PC-9 (cell line): ENCODE results near the gene NUMB. TPM values are rescaled to one million over a fixed set of nuclear protein-coding genes. Genes with fewer than 3 reads are reported as not detected.
A peak's percentile ranks its signal among the peaks of the same experiment; 100 is the strongest.

Source experiments
- BruUV-seq: library from RNA; stranded (reverse); fragments of 400-500 nt; replicated peaks from 2 replicates; lab custom pipeline; 2021; lab: Mats Ljungman, UMichigan
- CTCF ChIA-PET: fragments of 300-600 bp; sonication (Branson Sonifier 250); formaldehyde crosslinking; loops from one replicate; lab custom pipeline; 2022; ENCODE audit warnings: antibody characterized with exemption; lab: Charles Lee
- POLR2A ChIA-PET: fragments of 300-600 bp; sonication (Branson Sonifier 250); formaldehyde crosslinking; loops from one replicate; lab custom pipeline; 2022; ENCODE audit warnings: antibody characterized with exemption; ENCODE audit not compliant: unreplicated experiment; lab: Charles Lee
- DNase-seq, 2 experiments: peaks; one replicate each; pipeline versions ENCODE4 v3.0.0 to v3.0.0-alpha.2; 2015 to 2022; ENCODE audit warnings: mixed read lengths in 1 of 2
- H2AFZ ChIP-seq: fragments of 200-600 bp; sonication (generic); 2 replicates; pipeline ENCODE4 v1.8.1; 2017; ENCODE audit warnings: antibody characterized with exemption
- H3F3A ChIP-seq: fragments of 200-600 bp; sonication (generic); 2 replicates; pipeline ENCODE4 v1.8.1; 2017; ENCODE audit warnings: antibody characterized with exemption, mild to moderate bottlenecking, low read depth; ENCODE audit not compliant: insufficient read depth
- H3K27ac ChIP-seq: fragments of 200-600 bp; sonication (generic); 2 replicates; pipeline ENCODE4 v1.6.1; 2016; ENCODE audit warnings: mixed run types
- H3K27me3 ChIP-seq: fragments of 200-600 bp; sonication (generic); 2 replicates; pipeline ENCODE4 v1.6.1; 2016; ENCODE audit warnings: low read depth, mixed run types; ENCODE audit not compliant: insufficient read depth
- H3K36me3 ChIP-seq: fragments of 200-600 bp; sonication (generic); 2 replicates; pipeline ENCODE4 v1.6.1; 2016; ENCODE audit warnings: low read depth, mixed run types
- H3K4me1 ChIP-seq: fragments of 200-600 bp; sonication (generic); replicated peaks from 2 replicates; pipeline ENCODE4 v1.6.1; 2016; ENCODE audit warnings: mixed run types; ENCODE audit not compliant: insufficient read depth
- H3K4me2 ChIP-seq: fragments of 200-600 bp; sonication (generic); 2 replicates; pipeline ENCODE4 v1.6.1; 2017; ENCODE audit warnings: mixed run types
- H3K4me3 ChIP-seq: fragments of 200-600 bp; sonication (generic); 2 replicates; pipeline ENCODE4 v1.6.1; 2016; ENCODE audit warnings: mixed run types
- H3K79me2 ChIP-seq: fragments of 200-600 bp; sonication (generic); 2 replicates; pipeline ENCODE4 v1.6.1; 2017; ENCODE audit warnings: low read depth, mixed run types
- H3K9me2 ChIP-seq: fragments of 200-600 bp; sonication (generic); 2 replicates; pipeline ENCODE4 v1.8.1; 2017; ENCODE audit warnings: mild to moderate bottlenecking; ENCODE audit not compliant: insufficient read depth
- H3K9me3 ChIP-seq: fragments of 200-600 bp; sonication (generic); 2 replicates; pipeline ENCODE4 v1.8.1; 2016; ENCODE audit warnings: low read depth; ENCODE audit not compliant: insufficient read depth
- H4K20me1 ChIP-seq: fragments of 200-600 bp; sonication (generic); 2 replicates; pipeline ENCODE4 v1.8.1; 2017; ENCODE audit not compliant: insufficient read depth
- EZH2 ChIP-seq: fragments of 200-600 bp; sonication (generic); IDR thresholded peaks from 2 replicates; pipeline ENCODE4 v1.8.0; 2017; ENCODE audit warnings: antibody characterized with exemption, low read depth
- intact Hi-C: fragments of 100-400 bp; cut with micrococcal nuclease; formaldehyde crosslinking; loops from one replicate; pipeline ENCODE4 v1.10.0; 2022; ENCODE audit not compliant: unreplicated experiment
- total RNA-seq: library from RNA; stranded (reverse); gene quantifications from 2 replicates; pipeline ENCODE4 v1.2.3, GENCODE V29; 2021
- TF ChIP-seq, protein P1 (sequence below): fragments of 200-600 bp; sonication (generic); conservative IDR thresholded peaks from 2 replicates; pipeline ENCODE4 v1.6.1; 2017; ENCODE audit warnings: mixed run types, antibody characterized with exemption, mild to moderate bottlenecking, moderate library complexity

The NUMB gene
- total RNA-seq, 1 experiment from 2014 or later = 64.5 TPM

GRCh38 chr14:73491256-73492042, 33.1 kb upstream of the NUMB start:
- Histone ChIP-seq H4K20me1 (peaks cover 21% of the 10 kb centered on the region), H3K4me1 (peaks cover 23% of the 10 kb centered on the region), H3K79me2 (peaks cover 29% of the 10 kb centered on the region), H3K9me3 (no peaks in the 10 kb centered on the region), H3K27ac (peak overlapping the region; percentile 52; the same call in 1 of the 2 replicates), H3K27me3 (no peaks in the 10 kb centered on the region), H3K36me3 (peaks cover 7% of the 10 kb centered on the region; the same call in 1 of the 2 replicates), H3K4me2 (peak overlapping the region; percentile 98), H2AFZ (peak overlapping the region; percentile 92), H3K9me2 (no peaks in the 10 kb centered on the region), H3K4me3 (peak overlapping the region; percentile 76), H3F3A (peaks cover 10% of the 10 kb centered on the region)
- BruUV-seq = no TSS peak
- POLR2A ChIA-PET = interaction anchor here (0.6 to 0.8 kb wide), 3 partner anchors 9 to 140 kb away, joined by 3 to 10 read pairs (median 3); no protein-coding TSS in a partner anchor
- no peak for TF ChIP-seq EZH2
- TF ChIP-seq, protein P1, sequence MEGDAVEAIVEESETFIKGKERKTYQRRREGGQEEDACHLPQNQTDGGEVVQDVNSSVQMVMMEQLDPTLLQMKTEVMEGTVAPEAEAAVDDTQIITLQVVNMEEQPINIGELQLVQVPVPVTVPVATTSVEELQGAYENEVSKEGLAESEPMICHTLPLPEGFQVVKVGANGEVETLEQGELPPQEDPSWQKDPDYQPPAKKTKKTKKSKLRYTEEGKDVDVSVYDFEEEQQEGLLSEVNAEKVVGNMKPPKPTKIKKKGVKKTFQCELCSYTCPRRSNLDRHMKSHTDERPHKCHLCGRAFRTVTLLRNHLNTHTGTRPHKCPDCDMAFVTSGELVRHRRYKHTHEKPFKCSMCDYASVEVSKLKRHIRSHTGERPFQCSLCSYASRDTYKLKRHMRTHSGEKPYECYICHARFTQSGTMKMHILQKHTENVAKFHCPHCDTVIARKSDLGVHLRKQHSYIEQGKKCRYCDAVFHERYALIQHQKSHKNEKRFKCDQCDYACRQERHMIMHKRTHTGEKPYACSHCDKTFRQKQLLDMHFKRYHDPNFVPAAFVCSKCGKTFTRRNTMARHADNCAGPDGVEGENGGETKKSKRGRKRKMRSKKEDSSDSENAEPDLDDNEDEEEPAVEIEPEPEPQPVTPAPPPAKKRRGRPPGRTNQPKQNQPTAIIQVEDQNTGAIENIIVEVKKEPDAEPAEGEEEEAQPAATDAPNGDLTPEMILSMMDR = no peak
- intact Hi-C loops = no loop called here
- peak; percentile 75 to 79 for DNase-seq
- CTCF ChIA-PET = interaction anchor here (0.6 to 1.3 kb wide), 3 partner anchors 9 to 1768 kb away, joined by 3 to 5 read pairs (median 4); no protein-coding TSS in a partner anchor

- peaks cover 23% of the 10 kb centered on the region for H3K4me1 ChIP-seq
- ChIA-PET CTCF (no interaction called here), POLR2A (no interaction called here)
- no peak overlapping the region for H3K27ac ChIP-seq
- no peaks in the 10 kb centered on the region for H3K9me2 ChIP-seq
- peak in 1 of 2 experiments; percentile 40 for DNase-seq
- H4K20me1 ChIP-seq = peaks cover 21% of the 10 kb centered on the region
- peaks cover 10% of the 10 kb centered on the region for H3F3A ChIP-seq
- H3K4me3 ChIP-seq = no peak overlapping the region
- peak overlapping the region; percentile 24 for H3K4me2 ChIP-seq
- H3K36me3 ChIP-seq = peaks cover 7% of the 10 kb centered on the region; the same call in 1 of the 2 replicates
- intact Hi-C loops = no loop called here
- H3K9me3 ChIP-seq = no peaks in the 10 kb centered on the region
- no peak for TF ChIP-seq EZH2
- TF ChIP-seq, protein P1 = no peak
- no peak overlapping the region for H2AFZ ChIP-seq
- H3K79me2 ChIP-seq = peaks cover 29% of the 10 kb centered on the region
- no peaks in the 10 kb centered on the region for H3K27me3 ChIP-seq
- BruUV-seq = no TSS peak
These were observed 31.3 kb upstream of the NUMB start for GRCh38 chr14:73489481-73490175.

- intact Hi-C loops = no loop called here
- Histone ChIP-seq H3K9me3 (no peaks in the 10 kb centered on the region), H3K27ac (no peak overlapping the region), H3F3A (no peaks in the 10 kb centered on the region; the same call in 1 of the 2 replicates), H3K36me3 (no peaks in the 10 kb centered on the region), H4K20me1 (no peaks in the 10 kb centered on the region), H3K4me1 (no peaks in the 10 kb centered on the region), H2AFZ (no peak overlapping the region), H3K79me2 (no peaks in the 10 kb centered on the region), H3K9me2 (no peaks in the 10 kb centered on the region), H3K4me2 (no peak overlapping the region), H3K27me3 (no peaks in the 10 kb centered on the region), H3K4me3 (no peak overlapping the region)
- ChIA-PET CTCF (no interaction called here), POLR2A (no interaction called here)
- no peak for TF ChIP-seq EZH2
- TF ChIP-seq, protein P1 = no peak
- DNase-seq = no peak
- no TSS peak for BruUV-seq
These were observed 20.3 kb upstream of the NUMB start for GRCh38 chr14:73478684-73479083.
